Bronchial epithelial cell (primary cell): ENCODE results near the gene FFAR2. TPM values are rescaled to one million over a fixed set of nuclear protein-coding genes. Genes with fewer than 3 reads are reported as not detected.

ENCODE experiments used
- DNase-seq: peaks from one replicate; pipeline ENCODE4 v3.0.0-alpha.2; 2010; ENCODE audit warnings: low read depth
- FAIRE-seq: peaks from 2 replicates; lab custom pipeline; 2011; peaks lifted over from hg19 to GRCh38; lab: Jason Lieb, UNC
- H3K27me3 ChIP-seq: 2 replicates; pipeline ENCODE4 v1.5.1; 2011; ENCODE audit warnings: low read length; ENCODE audit not compliant: control insufficient read depth, insufficient read depth
- H3K36me3 ChIP-seq: 2 replicates; pipeline ENCODE4 v1.5.1; 2011; ENCODE audit warnings: low read length; ENCODE audit not compliant: control insufficient read depth, insufficient read depth
- H3K4me3 ChIP-seq: 2 replicates; pipeline ENCODE4 v1.5.1; 2011; ENCODE audit warnings: mild to moderate bottlenecking, low read depth, low read length, control low read depth
- CTCF ChIP-seq: IDR thresholded peaks from 2 replicates; pipeline ENCODE4 v1.5.1; 2011; ENCODE audit warnings: mild to moderate bottlenecking, moderate library complexity, low read length, control low read depth, inconsistent platforms; ENCODE audit not compliant: insufficient read depth, severe bottlenecking
- total RNA-seq: library from RNA; depleted of rRNA; stranded (reverse); fragments of >200 nt; gene quantifications from 2 replicates; pipeline ENCODE4 v1.2.1, GENCODE V29; 2014

The FFAR2 gene
- total RNA-seq, 1 donor from 2014 or later: not detected

- H3K4me3 ChIP-seq: no peak overlapping the region
- no peaks in the 10 kb centered on the region for H3K36me3 ChIP-seq
- FAIRE-seq (no peak), DNase-seq (no peak)
- TF ChIP-seq CTCF: no peak
- H3K27me3 ChIP-seq: peaks cover 1% of the 10 kb centered on the region
Observed at GRCh38 chr19:35439921-35440320, 8.1 kb upstream of the FFAR2 start.

GRCh38 chr19:35442091-35442490 is 6.0 kb upstream of the FFAR2 start:
- no peak for TF ChIP-seq CTCF
- H3K4me3 ChIP-seq: no peak overlapping the region
- peaks cover 1% of the 10 kb centered on the region for H3K27me3 ChIP-seq
- no peak for FAIRE-seq
- H3K36me3 ChIP-seq: no peaks in the 10 kb centered on the region
- no peak for DNase-seq

DNA sequence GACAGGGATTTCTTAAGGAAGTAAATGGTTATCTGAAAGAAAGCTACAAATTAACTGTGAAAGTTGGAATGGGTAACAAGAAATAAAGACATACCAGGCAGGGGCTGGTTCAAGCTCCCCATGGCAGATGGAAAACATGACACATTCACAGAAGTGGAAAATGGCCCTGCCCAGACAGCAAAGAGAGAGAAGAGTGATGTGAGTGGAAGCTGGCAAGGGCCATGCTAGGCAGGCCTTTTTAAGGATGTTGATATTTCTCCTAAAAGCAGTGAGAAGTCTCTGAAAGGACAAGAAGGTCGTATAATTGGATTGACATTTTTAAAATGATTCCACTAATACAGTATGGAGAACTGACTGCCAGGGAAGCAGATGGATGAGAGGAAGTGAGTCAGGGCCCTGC is 3.3 kb upstream of the FFAR2 start:
- Histone ChIP-seq H3K4me3 (no peak overlapping the region), H3K27me3 (no peaks in the 10 kb centered on the region), H3K36me3 (no peaks in the 10 kb centered on the region)
- DNase-seq: no peak
- TF ChIP-seq CTCF: no peak
- FAIRE-seq: no peak

- H3K4me3 ChIP-seq: no peak overlapping the region
- no peaks in the 10 kb centered on the region for H3K27me3 ChIP-seq
- FAIRE-seq (no peak), DNase-seq (no peak)
- H3K36me3 ChIP-seq: no peaks in the 10 kb centered on the region
- TF ChIP-seq CTCF: no peak
Observed at GRCh38 chr19:35445826-35446593, 2.0 kb upstream of the FFAR2 start.

GRCh38 chr19:35449359-35450043 is 1.4 kb downstream of the FFAR2 start:
- no peaks in the 10 kb centered on the region for H3K36me3 ChIP-seq
- no peak for TF ChIP-seq CTCF
- DNase-seq (no peak), FAIRE-seq (no peak)
- H3K4me3 ChIP-seq: no peak overlapping the region
- H3K27me3 ChIP-seq: no peaks in the 10 kb centered on the region
